ENCODE results near the gene ZC3H4. TPM values are rescaled to one million over a fixed set of nuclear protein-coding genes. Genes with fewer than 3 reads are reported as not detected.

The ZC3H4 gene
- total and polyA plus RNA-seq, 4 donors: 2.9 to 11.8 (median 6.3) TPM

DNA sequence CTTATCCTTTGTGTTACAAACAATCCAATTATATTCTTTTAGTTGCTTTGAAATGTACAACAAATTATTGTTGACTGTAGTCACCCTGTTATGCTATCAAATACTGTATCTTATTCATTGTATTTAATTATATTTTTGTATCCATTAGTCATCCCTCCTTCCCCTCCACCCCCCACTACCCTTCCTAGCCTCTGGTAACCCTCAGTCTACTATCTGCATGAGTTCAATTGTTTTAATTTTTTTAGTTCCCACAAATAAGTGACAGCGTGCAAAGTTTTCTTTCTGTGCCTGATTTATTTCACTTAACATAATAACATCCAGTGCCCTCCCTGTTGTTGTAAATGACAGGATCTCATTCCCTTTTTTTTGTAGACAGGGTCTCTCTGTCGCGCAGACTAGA is 21.6 kb upstream of the ZC3H4 start:
- H3K4me1 ChIP-seq (ENCODE audit: control insufficient read depth in 4 of 4, insufficient read depth in 4 of 4, low read length in 3 of 4): peaks cover 4 to 7% (median 5%) of the 10 kb centered on the region in 4 donors

DNA sequence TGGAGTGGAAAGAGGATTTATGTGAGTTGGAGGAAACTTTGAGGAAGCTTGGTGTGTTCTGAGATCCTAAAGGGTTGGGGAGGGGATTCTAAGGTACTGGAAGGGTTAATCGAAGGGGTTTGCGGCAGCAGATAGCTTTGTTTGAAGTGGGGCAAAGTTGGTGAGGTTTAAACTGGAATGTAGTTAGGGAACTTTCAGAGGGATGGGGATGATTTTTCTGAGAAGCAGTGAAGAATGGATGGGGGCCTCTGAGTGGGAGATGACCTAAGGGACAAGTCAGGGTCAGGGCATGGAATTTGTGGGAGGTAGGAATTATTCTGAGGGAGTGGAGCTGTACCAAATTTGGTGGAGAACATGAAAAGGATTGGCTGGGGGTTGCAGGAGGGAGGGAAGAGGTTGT is 21.0 kb upstream of the ZC3H4 start:
- Histone ChIP-seq H3K9me3 (ENCODE audit: control insufficient read depth in 4 of 4, low read length in 3 of 4) (no peaks in the 10 kb centered on the region), H3K27ac (ENCODE audit: low read depth in 1 of 2, low read length in 2 of 2) (no peak overlapping the region), H3K4me1 (ENCODE audit: control insufficient read depth in 4 of 4, insufficient read depth in 4 of 4, low read length in 3 of 4) (peaks cover 4 to 7% (median 5%) of the 10 kb centered on the region in 4 donors), H3K27me3 (ENCODE audit: control insufficient read depth in 4 of 4, insufficient read depth in 4 of 4, low read length in 3 of 4) (no peaks in the 10 kb centered on the region), H3K36me3 (ENCODE audit: control insufficient read depth in 4 of 4, insufficient read depth in 3 of 4, low read depth in 1 of 4, low read length in 3 of 4) (peaks cover 0 to 2% (median 0%) of the 10 kb centered on the region in 4 donors), H3K9ac (ENCODE audit: low read depth in 1 of 2, low read length in 2 of 2) (no peak overlapping the region), H3K4me3 (ENCODE audit: low read depth in 1 of 3, low read length in 3 of 3) (no peak overlapping the region)
- no peak for TF ChIP-seq MAX (IDR thresholded peaks at IDR 0.05)
- TF ChIP-seq FOXA1 (IDR thresholded peaks at IDR 0.05): no peak
- no peak for TF ChIP-seq YY1 (IDR thresholded peaks at IDR 0.05)
- TF ChIP-seq, protein P1, sequence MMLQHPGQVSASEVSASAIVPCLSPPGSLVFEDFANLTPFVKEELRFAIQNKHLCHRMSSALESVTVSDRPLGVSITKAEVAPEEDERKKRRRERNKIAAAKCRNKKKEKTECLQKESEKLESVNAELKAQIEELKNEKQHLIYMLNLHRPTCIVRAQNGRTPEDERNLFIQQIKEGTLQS (IDR thresholded peaks at IDR 0.05): no peak
- TF ChIP-seq NR2F2 (IDR thresholded peaks at IDR 0.05): no peak
- TF ChIP-seq, protein P2, sequence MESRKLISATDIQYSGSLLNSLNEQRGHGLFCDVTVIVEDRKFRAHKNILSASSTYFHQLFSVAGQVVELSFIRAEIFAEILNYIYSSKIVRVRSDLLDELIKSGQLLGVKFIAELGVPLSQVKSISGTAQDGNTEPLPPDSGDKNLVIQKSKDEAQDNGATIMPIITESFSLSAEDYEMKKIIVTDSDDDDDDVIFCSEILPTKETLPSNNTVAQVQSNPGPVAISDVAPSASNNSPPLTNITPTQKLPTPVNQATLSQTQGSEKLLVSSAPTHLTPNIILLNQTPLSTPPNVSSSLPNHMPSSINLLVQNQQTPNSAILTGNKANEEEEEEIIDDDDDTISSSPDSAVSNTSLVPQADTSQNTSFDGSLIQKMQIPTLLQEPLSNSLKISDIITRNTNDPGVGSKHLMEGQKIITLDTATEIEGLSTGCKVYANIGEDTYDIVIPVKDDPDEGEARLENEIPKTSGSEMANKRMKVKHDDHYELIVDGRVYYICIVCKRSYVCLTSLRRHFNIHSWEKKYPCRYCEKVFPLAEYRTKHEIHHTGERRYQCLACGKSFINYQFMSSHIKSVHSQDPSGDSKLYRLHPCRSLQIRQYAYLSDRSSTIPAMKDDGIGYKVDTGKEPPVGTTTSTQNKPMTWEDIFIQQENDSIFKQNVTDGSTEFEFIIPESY (IDR thresholded peaks at IDR 0.05): no peak
- no peak for TF ChIP-seq CTCF (IDR thresholded peaks at IDR 0.05; ENCODE audit: low read depth, low read length, missing input control)
- no peak for TF ChIP-seq TAF1 (conservative IDR thresholded peaks at IDR 0.05)
- TF ChIP-seq HNF4A (conservative IDR thresholded peaks at IDR 0.05): no peak
- no peak for TF ChIP-seq EGR1 (IDR thresholded peaks at IDR 0.05; ENCODE audit: low read depth in 2 of 2)
- no peak for TF ChIP-seq FOXA2 (IDR thresholded peaks at IDR 0.05)
- no peak for TF ChIP-seq RAD21 (IDR thresholded peaks at IDR 0.05)
- DNase-seq (ENCODE audit: low spot score): no peak
- 45% methylated on average over 2 of the region's 2 CpGs for WGBS

More for the DNA sequence above, 21.6 kb upstream of the ZC3H4 start:
- Histone ChIP-seq H3K9me3 (ENCODE audit: control insufficient read depth in 4 of 4, low read length in 3 of 4) (no peaks in the 10 kb centered on the region), H3K9ac (ENCODE audit: low read depth in 1 of 2, low read length in 2 of 2) (no peak overlapping the region), H3K27ac (ENCODE audit: low read depth in 1 of 2, low read length in 2 of 2) (no peak overlapping the region), H3K36me3 (ENCODE audit: control insufficient read depth in 4 of 4, insufficient read depth in 3 of 4, low read depth in 1 of 4, low read length in 3 of 4) (peaks cover 0 to 2% (median 0%) of the 10 kb centered on the region in 4 donors), H3K4me3 (ENCODE audit: low read depth in 1 of 3, low read length in 3 of 3) (no peak overlapping the region), H3K27me3 (ENCODE audit: control insufficient read depth in 4 of 4, insufficient read depth in 4 of 4, low read length in 3 of 4) (no peaks in the 10 kb centered on the region)
- no peak for DNase-seq (ENCODE audit: low spot score)
- 90% methylated on average over 3 of the region's 3 CpGs for WGBS
- TF ChIP-seq, protein P2 (IDR thresholded peaks at IDR 0.05): no peak
- TF ChIP-seq HNF4A (conservative IDR thresholded peaks at IDR 0.05) (no peak), FOXA1 (IDR thresholded peaks at IDR 0.05) (no peak), EGR1 (IDR thresholded peaks at IDR 0.05; ENCODE audit: low read depth in 2 of 2) (no peak), TAF1 (conservative IDR thresholded peaks at IDR 0.05) (no peak), JUND (IDR thresholded peaks at IDR 0.05) (no peak), SP1 (IDR thresholded peaks at IDR 0.05) (no peak)

Data from liver (tissue), 9 donors.